Peyer's patch (tissue), 4 donors: ENCODE results near the gene RAB40B.

Source experiments
- POLR2A ChIP-seq, 2 donors: fragments of 450-650 bp; IDR thresholded peaks; one replicate each; pipeline ENCODE4 v1.5.1; 2017; ENCODE audit warnings: antibody characterized with exemption in 2 of 2, mild to moderate bottlenecking in 2 of 2, moderate library complexity in 2 of 2
- TF ChIP-seq, protein P1 (sequence below), 6 experiments: fragments of 450-650 bp in 4 of 6; fragments of 200-600 bp in 2 of 6; sonication (generic) in 1 of 6; IDR thresholded peaks; one replicate each; pipeline ENCODE4 v1.5.1; 2017 to 2019; ENCODE audit warnings: antibody characterized with exemption in 6 of 6, mild to moderate bottlenecking in 3 of 6, moderate library complexity in 1 of 6

DNA sequence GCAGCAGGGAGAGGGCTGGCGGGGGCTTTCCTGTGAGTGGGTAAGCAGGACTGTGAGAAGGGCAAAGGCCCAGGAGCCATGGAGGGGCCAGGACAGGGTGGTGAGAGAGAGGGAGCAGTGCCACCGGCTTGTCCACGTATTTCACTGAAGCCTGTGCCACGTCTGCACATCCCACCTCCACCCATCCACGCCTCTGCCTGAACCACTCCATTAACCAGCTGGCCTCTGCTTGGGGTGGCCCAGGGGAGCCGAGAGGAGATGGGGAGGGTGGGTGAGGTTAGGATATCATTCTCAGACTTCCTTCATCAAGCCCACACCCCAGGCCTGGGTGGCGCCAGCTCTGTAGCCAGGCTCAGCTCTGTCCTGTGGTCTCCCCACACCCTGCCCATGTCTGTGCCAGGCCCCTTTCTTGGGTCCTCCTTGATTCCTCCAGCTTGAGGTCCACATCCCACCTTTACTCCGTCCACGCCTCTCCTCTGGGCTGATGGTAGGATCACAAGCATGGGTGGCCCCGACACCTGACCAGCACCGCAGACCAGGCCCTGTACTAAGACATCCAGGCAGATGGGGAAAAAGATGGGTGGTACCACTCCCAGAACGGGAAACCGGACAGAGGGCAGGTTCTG is 33.7 kb upstream of the RAB40B start:
- TF ChIP-seq, protein P1, sequence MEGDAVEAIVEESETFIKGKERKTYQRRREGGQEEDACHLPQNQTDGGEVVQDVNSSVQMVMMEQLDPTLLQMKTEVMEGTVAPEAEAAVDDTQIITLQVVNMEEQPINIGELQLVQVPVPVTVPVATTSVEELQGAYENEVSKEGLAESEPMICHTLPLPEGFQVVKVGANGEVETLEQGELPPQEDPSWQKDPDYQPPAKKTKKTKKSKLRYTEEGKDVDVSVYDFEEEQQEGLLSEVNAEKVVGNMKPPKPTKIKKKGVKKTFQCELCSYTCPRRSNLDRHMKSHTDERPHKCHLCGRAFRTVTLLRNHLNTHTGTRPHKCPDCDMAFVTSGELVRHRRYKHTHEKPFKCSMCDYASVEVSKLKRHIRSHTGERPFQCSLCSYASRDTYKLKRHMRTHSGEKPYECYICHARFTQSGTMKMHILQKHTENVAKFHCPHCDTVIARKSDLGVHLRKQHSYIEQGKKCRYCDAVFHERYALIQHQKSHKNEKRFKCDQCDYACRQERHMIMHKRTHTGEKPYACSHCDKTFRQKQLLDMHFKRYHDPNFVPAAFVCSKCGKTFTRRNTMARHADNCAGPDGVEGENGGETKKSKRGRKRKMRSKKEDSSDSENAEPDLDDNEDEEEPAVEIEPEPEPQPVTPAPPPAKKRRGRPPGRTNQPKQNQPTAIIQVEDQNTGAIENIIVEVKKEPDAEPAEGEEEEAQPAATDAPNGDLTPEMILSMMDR (IDR thresholded peaks at IDR 0.05) = no peak
- no peak for TF ChIP-seq POLR2A (IDR thresholded peaks at IDR 0.05)
